GM21825 (cell line): ENCODE data around the gene TFEB.

Experiments used
- ATAC-seq: cut with Tn5 transposase; IDR thresholded peaks from one replicate; pipeline ENCODE4 v1.9.1; 2021; ENCODE audit warnings: mild to moderate bottlenecking, moderate library complexity; ENCODE audit not compliant: unreplicated experiment

Gene TFEB

GRCh38 chr6:41739041-41739440, 3.6 kb upstream of the TFEB start:
- no peak for ATAC-seq

- no peak for ATAC-seq
Observed at GRCh38 chr6:41737591-41738130, 2.3 kb upstream of the TFEB start.

- no peak for ATAC-seq
Observed at GRCh38 chr6:41736800-41737555, 1.6 kb upstream of the TFEB start.

- no peak for ATAC-seq
Observed at GRCh38 chr6:41736186-41736733, 852 bp upstream of the TFEB start.

- ATAC-seq, result peak; percentile 13
Observed at GRCh38 chr6:41734666-41735426, 562 bp downstream of the TFEB start.

GRCh38 chr6:41733707-41734665, 1.4 kb downstream of the TFEB start:
- peak; percentile 43 for ATAC-seq

GRCh38 chr6:41733360-41733706, 2.1 kb downstream of the TFEB start:
- no peak for ATAC-seq

GRCh38 chr6:41732591-41733359, 2.6 kb downstream of the TFEB start:
- ATAC-seq, result peak; percentile 25

- no peak for ATAC-seq
Observed at GRCh38 chr6:41732149-41732548, 3.3 kb downstream of the TFEB start.

- ATAC-seq, result no peak
Observed at GRCh38 chr6:41731561-41732086, 3.8 kb downstream of the TFEB start.

GRCh38 chr6:41730531-41731436, 4.6 kb downstream of the TFEB start:
- no peak for ATAC-seq

GRCh38 chr6:41729624-41730023, 5.8 kb downstream of the TFEB start:
- no peak for ATAC-seq

- ATAC-seq, result no peak
Observed at GRCh38 chr6:41728954-41729353, 6.5 kb downstream of the TFEB start.

- no peak for ATAC-seq
Observed at GRCh38 chr6:41728073-41728936, 7.1 kb downstream of the TFEB start.

GRCh38 chr6:41727705-41728072, 7.7 kb downstream of the TFEB start:
- ATAC-seq, result no peak

- ATAC-seq, result no peak
Observed at GRCh38 chr6:41726876-41727275, 8.5 kb downstream of the TFEB start.

GRCh38 chr6:41724586-41725501, 10.6 kb downstream of the TFEB start:
- ATAC-seq, result no peak
